GM19455 (cell line): ENCODE data around the gene INPPL1.
"Not testable (repeated sequence)": the region's sequence is repeated elsewhere in the genome, so short reads cannot be mapped to it uniquely, and the experiment has no call there.

Experiments used
- ATAC-seq: cut with Tn5 transposase; IDR thresholded peaks from one replicate; pipeline ENCODE4 v1.9.1; 2021; ENCODE audit not compliant: unreplicated experiment

The INPPL1 gene

GRCh38 chr11:72224564-72225410 is at the start of gene INPPL1:
Gene INPPL1 (plus strand): TSS chr11:72224767. CDS start chr11:72224985, 218 bp downstream.
- ATAC-seq, result no peak

GRCh38 chr11:72177656-72178055 is 46.9 kb upstream of the INPPL1 start:
- no peak for ATAC-seq

GRCh38 chr11:72179049-72179803 is 45.3 kb upstream of the INPPL1 start:
- no peak for ATAC-seq

GRCh38 chr11:72179804-72180396 is 44.7 kb upstream of the INPPL1 start:
- no peak for ATAC-seq

- ATAC-seq, result not testable (repeated sequence)
Measured at GRCh38 chr11:72180892-72181552, 43.5 kb upstream of the INPPL1 start.

GRCh38 chr11:72181553-72181958 is 43.0 kb upstream of the INPPL1 start:
- not testable (repeated sequence) for ATAC-seq

- ATAC-seq, result no peak
Measured at GRCh38 chr11:72188267-72188666, 36.3 kb upstream of the INPPL1 start.

GRCh38 chr11:72189455-72190250 is 34.9 kb upstream of the INPPL1 start:
- no peak for ATAC-seq

GRCh38 chr11:72190631-72191071 is 33.9 kb upstream of the INPPL1 start:
- ATAC-seq, result no peak

GRCh38 chr11:72191961-72192381 is 32.6 kb upstream of the INPPL1 start, which contains the start of gene FOLR1:
Gene FOLR1 (plus strand): TSS chr11:72192140. CDS start chr11:72192174, 34 bp downstream.
- no peak for ATAC-seq

GRCh38 chr11:72195518-72196270 is 28.9 kb upstream of the INPPL1 start:
- no peak for ATAC-seq

- ATAC-seq, result not testable (repeated sequence)
Measured at GRCh38 chr11:72201445-72201844, 23.1 kb upstream of the INPPL1 start.

- no peak for ATAC-seq
Measured at GRCh38 chr11:72202571-72202970, 22.0 kb upstream of the INPPL1 start.

- no peak for ATAC-seq
Measured at GRCh38 chr11:72203163-72203562, 21.4 kb upstream of the INPPL1 start.

- ATAC-seq, result no peak
Measured at GRCh38 chr11:72204886-72205285, 19.7 kb upstream of the INPPL1 start.

- ATAC-seq, result not testable (repeated sequence)
Measured at GRCh38 chr11:72206794-72207193, 17.8 kb upstream of the INPPL1 start.

GRCh38 chr11:72208281-72208680 is 16.3 kb upstream of the INPPL1 start:
- ATAC-seq, result no peak

GRCh38 chr11:72209101-72209500 is 15.5 kb upstream of the INPPL1 start:
- ATAC-seq, result no peak

- no peak for ATAC-seq
Measured at GRCh38 chr11:72216638-72217037, 7.9 kb upstream of the INPPL1 start, which contains the start of gene FOLR2. Gene FOLR2 (plus strand): TSS chr11:72216794. CDS start chr11:72218585, 1,791 bp downstream.
